Brain pericyte (primary cell): ENCODE data around the gene ZNF408.

Experiments used
- DNase-seq: peaks from one replicate; pipeline ENCODE4 v3.0.0-alpha.2; 2012; ENCODE audit warnings: low read depth, low spot score

The ZNF408 gene

GRCh38 chr11:46675949-46676348 is 24.9 kb upstream of the ZNF408 start:
- no peak for DNase-seq

GRCh38 chr11:46676436-46677158 is 24.2 kb upstream of the ZNF408 start:
- DNase-seq: no peak

GRCh38 chr11:46677169-46677568 is 23.7 kb upstream of the ZNF408 start:
- no peak for DNase-seq

- DNase-seq: no peak
Observed at GRCh38 chr11:46677991-46678740, 22.7 kb upstream of the ZNF408 start.

- DNase-seq: no peak
Observed at GRCh38 chr11:46678741-46679130, 22.1 kb upstream of the ZNF408 start.

- DNase-seq: no peak
Observed at GRCh38 chr11:46679241-46680163, 21.3 kb upstream of the ZNF408 start.

GRCh38 chr11:46680164-46680760 is 20.6 kb upstream of the ZNF408 start:
- no peak for DNase-seq

- no peak for DNase-seq
Observed at GRCh38 chr11:46680815-46681214, 20.0 kb upstream of the ZNF408 start.

- DNase-seq: no peak
Observed at GRCh38 chr11:46681814-46682213, 19.0 kb upstream of the ZNF408 start.

- no peak for DNase-seq
Observed at GRCh38 chr11:46682773-46683752, 17.8 kb upstream of the ZNF408 start.

GRCh38 chr11:46684367-46684766 is 16.5 kb upstream of the ZNF408 start:
- DNase-seq: no peak

- no peak for DNase-seq
Observed at GRCh38 chr11:46686886-46687795, 13.7 kb upstream of the ZNF408 start.

- DNase-seq: no peak
Observed at GRCh38 chr11:46690702-46691101, 10.1 kb upstream of the ZNF408 start.

GRCh38 chr11:46692450-46692849 is 8.4 kb upstream of the ZNF408 start:
- DNase-seq: no peak

- DNase-seq: no peak
Observed at GRCh38 chr11:46693597-46694012, 7.2 kb upstream of the ZNF408 start.

- no peak for DNase-seq
Observed at GRCh38 chr11:46694072-46694471, 6.8 kb upstream of the ZNF408 start.

GRCh38 chr11:46694607-46695006 is 6.2 kb upstream of the ZNF408 start:
- no peak for DNase-seq

GRCh38 chr11:46695345-46696211 is 5.3 kb upstream of the ZNF408 start:
- DNase-seq: no peak

GRCh38 chr11:46696212-46696558 is 4.6 kb upstream of the ZNF408 start:
- no peak for DNase-seq
